Breast epithelium (tissue), 4 donors: ENCODE measurements around the gene SEC24C. TPM values are rescaled to one million over a fixed set of nuclear protein-coding genes. Genes with fewer than 3 reads are reported as not detected.
"Not testable (repeated sequence)": the region's sequence is repeated elsewhere in the genome, so short reads cannot be mapped to it uniquely, and the experiment has no call there.

Experiments used
- DNase-seq, 2 donors: peaks; one replicate each; pipeline ENCODE4 v3.0.0-alpha.2; 2019; ENCODE audit warnings: low spot score in 2 of 2
- H3K27ac ChIP-seq, 2 donors: fragments of 200-600 bp; sonication (generic) in 1 of 2; one replicate each; pipeline ENCODE4 v1.5.1; 2016 to 2019; ENCODE audit warnings: mild to moderate bottlenecking in 1 of 2
- H3K27me3 ChIP-seq, 2 donors: fragments of 200-600 bp; sonication (generic) in 1 of 2; one replicate each; pipeline versions ENCODE4 v1.5.1 to v1.6.0; 2017 to 2019; ENCODE audit warnings: control low read depth in 1 of 2, mild to moderate bottlenecking in 1 of 2
- H3K36me3 ChIP-seq: fragments of 200-600 bp; one replicate; pipeline ENCODE4 v1.5.1; 2019
- H3K4me1 ChIP-seq, 2 donors: fragments of 200-600 bp; sonication (generic); one replicate each; pipeline ENCODE4 v1.5.1; 2016 to 2019; ENCODE audit warnings: control low read depth in 1 of 2
- H3K4me3 ChIP-seq, 3 donors: fragments of 200-600 bp; sonication (generic); 1 replicate in 2 of 3; 2 replicates in 1 of 3; pipeline ENCODE4 v1.5.1; 2016 to 2019; ENCODE audit warnings: mild to moderate bottlenecking in 3 of 3, moderate library complexity in 2 of 3
- H3K9me3 ChIP-seq, 2 donors: fragments of 200-600 bp; sonication (generic) in 1 of 2; one replicate each; pipeline ENCODE4 v1.5.1; 2016 to 2019; ENCODE audit warnings: control low read depth in 1 of 2
- POLR2A ChIP-seq: fragments of 450-650 bp; IDR thresholded peaks from one replicate; pipeline ENCODE4 v1.6.1; 2016; ENCODE audit warnings: antibody characterized with exemption, mild to moderate bottlenecking, moderate library complexity
- POLR2AphosphoS5 ChIP-seq, 3 donors: sonication (generic); formaldehyde crosslinking; IDR thresholded peaks; one replicate each; pipeline ENCODE4 v1.6.1; 2017; ENCODE audit warnings: antibody characterized with exemption in 3 of 3
- intact Hi-C: fragments of 100-400 bp; cut with DNase I; formaldehyde crosslinking; loops from one replicate; pipeline ENCODE4 v1.15.1; 2023; ENCODE audit warnings: low total_unique reads
- total RNA-seq, 3 donors: library from RNA; depleted of rRNA; stranded (reverse); fragments of >200 nt; gene quantifications; one replicate each; pipeline ENCODE4 v1.1.0, GENCODE V29; 2016
- TF ChIP-seq, protein P1 (sequence below), 3 donors: fragments of 450-650 bp; IDR thresholded peaks; one replicate each; pipeline ENCODE4 v1.5.1; 2016 to 2017; ENCODE audit warnings: antibody characterized with exemption in 3 of 3, mild to moderate bottlenecking in 3 of 3, moderate library complexity in 3 of 3

SEC24C gene
- total RNA-seq, 3 donors from 2014 or later: 33.9 to 57.7 (median 50.1) TPM

GRCh38 chr10:73785721-73786511 is 41.7 kb downstream of the SEC24C start:
- Histone ChIP-seq H3K4me3 (peak overlapping the region; percentile 82 to 100 (median 99)), H3K36me3 (peaks cover 7% of the 10 kb centered on the region), H3K27me3 (no peaks in the 10 kb centered on the region), H3K9me3 (no peaks in the 10 kb centered on the region), H3K27ac (peak overlapping the region; percentile 92 to 94), H3K4me1 (peaks cover 10 to 33% of the 10 kb centered on the region in 2 donors)
- TF ChIP-seq POLR2A: no peak
- TF ChIP-seq, protein P1, sequence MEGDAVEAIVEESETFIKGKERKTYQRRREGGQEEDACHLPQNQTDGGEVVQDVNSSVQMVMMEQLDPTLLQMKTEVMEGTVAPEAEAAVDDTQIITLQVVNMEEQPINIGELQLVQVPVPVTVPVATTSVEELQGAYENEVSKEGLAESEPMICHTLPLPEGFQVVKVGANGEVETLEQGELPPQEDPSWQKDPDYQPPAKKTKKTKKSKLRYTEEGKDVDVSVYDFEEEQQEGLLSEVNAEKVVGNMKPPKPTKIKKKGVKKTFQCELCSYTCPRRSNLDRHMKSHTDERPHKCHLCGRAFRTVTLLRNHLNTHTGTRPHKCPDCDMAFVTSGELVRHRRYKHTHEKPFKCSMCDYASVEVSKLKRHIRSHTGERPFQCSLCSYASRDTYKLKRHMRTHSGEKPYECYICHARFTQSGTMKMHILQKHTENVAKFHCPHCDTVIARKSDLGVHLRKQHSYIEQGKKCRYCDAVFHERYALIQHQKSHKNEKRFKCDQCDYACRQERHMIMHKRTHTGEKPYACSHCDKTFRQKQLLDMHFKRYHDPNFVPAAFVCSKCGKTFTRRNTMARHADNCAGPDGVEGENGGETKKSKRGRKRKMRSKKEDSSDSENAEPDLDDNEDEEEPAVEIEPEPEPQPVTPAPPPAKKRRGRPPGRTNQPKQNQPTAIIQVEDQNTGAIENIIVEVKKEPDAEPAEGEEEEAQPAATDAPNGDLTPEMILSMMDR (IDR thresholded peaks at IDR 0.05): no peak
- TF ChIP-seq POLR2AphosphoS5 (IDR thresholded peaks at IDR 0.05): no peak
- intact Hi-C loops: no loop called here
- DNase-seq: peak in 1 of 2 donors; percentile 51

DNA sequence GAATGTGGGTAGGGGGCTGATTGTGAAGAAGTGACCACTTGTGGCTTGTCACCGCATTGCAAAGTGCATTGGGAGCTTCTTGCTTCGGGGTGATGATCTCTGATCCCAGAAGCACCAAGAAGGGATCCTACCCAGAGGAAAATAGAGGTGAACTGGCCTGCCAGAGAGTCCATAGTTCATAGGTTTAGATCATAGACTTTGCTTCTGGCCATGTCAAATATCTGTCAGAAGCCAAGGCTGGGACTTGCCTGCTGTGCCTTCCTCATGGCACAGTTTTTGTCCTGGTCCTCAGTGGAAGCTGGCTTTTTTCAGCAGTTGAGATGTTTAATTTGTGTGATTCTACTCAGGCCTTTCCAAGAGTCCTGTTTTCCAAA is 42.3 kb downstream of the SEC24C start:
- TF ChIP-seq POLR2AphosphoS5 (IDR thresholded peaks at IDR 0.05): no peak
- TF ChIP-seq POLR2A: no peak
- TF ChIP-seq, protein P1 (IDR thresholded peaks at IDR 0.05): no peak
- Histone ChIP-seq H3K27ac (peak overlapping the region; percentile 92 to 94), H3K4me1 (peaks cover 10 to 29% of the 10 kb centered on the region in 2 donors), H3K4me3 (peak overlapping the region; percentile 82 to 100 (median 99)), H3K27me3 (no peaks in the 10 kb centered on the region), H3K36me3 (peaks cover 7% of the 10 kb centered on the region), H3K9me3 (no peaks in the 10 kb centered on the region)
- DNase-seq: no peak
- intact Hi-C loops: no loop called here

GRCh38 chr10:73787031-73787800 is 43.0 kb downstream of the SEC24C start:
- H3K27ac ChIP-seq, intact Hi-C loops, H3K9me3 ChIP-seq, H3K27me3 ChIP-seq, DNase-seq: not testable (repeated sequence)
- peak overlapping the region; percentile 82 to 100 (median 99) for H3K4me3 ChIP-seq
- peaks cover 14% of the 10 kb centered on the region for H3K36me3 ChIP-seq
- peaks cover 10 to 29% of the 10 kb centered on the region in 2 donors for H3K4me1 ChIP-seq

DNA sequence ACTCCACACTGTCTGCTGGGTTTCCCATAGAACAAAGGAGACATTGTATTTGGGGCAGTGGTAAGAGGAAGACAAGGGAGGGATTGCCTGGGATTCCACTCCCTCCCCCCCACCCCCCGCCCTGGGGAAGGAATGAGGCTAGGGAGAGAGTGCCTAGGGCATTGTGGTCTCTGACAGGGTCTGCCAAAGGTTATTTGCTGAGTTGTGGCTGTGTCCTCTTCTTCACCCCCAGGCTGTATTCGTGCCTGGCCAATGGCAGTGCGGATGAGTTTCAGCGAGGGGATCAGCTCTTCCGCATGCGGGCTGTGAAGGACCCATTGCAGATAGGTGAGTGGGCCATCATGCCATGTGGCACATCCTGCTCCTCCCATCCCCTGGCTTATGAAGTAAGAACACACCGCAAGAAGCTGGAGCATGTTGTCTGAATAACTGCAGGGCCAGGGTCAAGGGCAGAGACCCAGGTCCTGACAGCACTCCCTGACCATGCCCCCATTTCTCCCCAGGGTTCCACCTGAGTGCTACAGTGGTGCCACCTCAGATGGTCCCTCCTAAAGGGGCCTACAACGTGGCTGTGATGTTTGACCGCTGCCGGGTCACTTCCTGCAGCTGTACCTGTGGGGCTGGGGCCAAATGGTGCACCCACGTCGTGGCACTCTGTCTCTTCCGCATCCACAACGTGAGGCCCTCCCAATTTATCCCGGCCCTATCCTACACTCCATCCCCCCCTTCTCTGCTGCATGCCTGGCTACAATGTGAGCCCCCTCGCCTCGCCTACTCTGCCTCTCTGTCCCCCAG is 44.9 kb downstream of the SEC24C start:
- DNase-seq: no peak
- H3K4me3 ChIP-seq: no peak overlapping the region
- H3K27me3 ChIP-seq: no peaks in the 10 kb centered on the region
- no peaks in the 10 kb centered on the region for H3K9me3 ChIP-seq
- no peak overlapping the region for H3K27ac ChIP-seq
- peaks cover 21% of the 10 kb centered on the region for H3K36me3 ChIP-seq
- peaks cover 7 to 21% of the 10 kb centered on the region in 2 donors for H3K4me1 ChIP-seq
- intact Hi-C loops: no loop called here
- TF ChIP-seq, protein P1 (IDR thresholded peaks at IDR 0.05): no peak
- no peak for TF ChIP-seq POLR2AphosphoS5 (IDR thresholded peaks at IDR 0.05)
- no peak for TF ChIP-seq POLR2A

DNA sequence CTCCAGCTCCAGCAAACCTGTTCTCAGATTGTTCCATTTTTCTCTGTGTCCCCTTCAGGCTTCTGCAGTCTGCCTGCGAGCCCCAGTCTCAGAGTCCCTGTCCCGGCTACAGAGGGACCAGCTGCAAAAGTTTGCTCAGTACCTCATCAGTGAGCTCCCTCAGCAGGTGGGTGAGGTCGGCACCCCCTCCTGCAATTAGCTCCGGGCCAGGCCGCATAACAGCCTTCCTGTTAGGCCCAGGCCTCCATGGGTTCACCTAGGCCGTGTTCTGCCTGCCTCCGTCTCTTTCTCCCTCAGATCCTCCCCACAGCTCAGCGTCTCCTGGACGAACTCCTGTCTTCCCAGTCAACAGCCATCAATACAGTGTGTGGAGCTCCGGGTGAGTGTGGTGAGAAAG is 45.5 kb downstream of the SEC24C start:
- Histone ChIP-seq H3K4me1 (peaks cover 7 to 21% of the 10 kb centered on the region in 2 donors), H3K9me3 (no peaks in the 10 kb centered on the region), H3K4me3 (no peak overlapping the region), H3K27me3 (no peaks in the 10 kb centered on the region), H3K27ac (no peak overlapping the region), H3K36me3 (peaks cover 21% of the 10 kb centered on the region)
- intact Hi-C loops: no loop called here
- no peak for DNase-seq
- TF ChIP-seq POLR2A (no peak), POLR2AphosphoS5 (IDR thresholded peaks at IDR 0.05) (no peak)
- TF ChIP-seq, protein P1 (IDR thresholded peaks at IDR 0.05): no peak
